CD14-positive monocyte (primary cell): Measurements from ENCODE around the gene GALNTL6. TPM values are rescaled to one million over a fixed set of nuclear protein-coding genes. Genes with fewer than 3 reads are reported as not detected.

ENCODE experiments used
- DNase-seq, 3 donors: peaks; one replicate each; pipeline ENCODE4 v3.0.0-alpha.2; 2011 to 2022
- H2AFZ ChIP-seq: 2 replicates; pipeline ENCODE4 v1.6.0; 2012; ENCODE audit warnings: mild to moderate bottlenecking, low read depth, low read length, inconsistent platforms; ENCODE audit not compliant: insufficient read depth, poor library complexity, severe bottlenecking
- H3K27ac ChIP-seq, 2 donors: 1 replicate in 1 of 2; 2 replicates in 1 of 2; pipeline ENCODE4 v1.5.1; 2012 to 2013; ENCODE audit warnings: low read length in 2 of 2, control low read depth in 1 of 2, inconsistent platforms in 1 of 2, low read depth in 1 of 2, mild to moderate bottlenecking in 1 of 2
- H3K27me3 ChIP-seq, 2 donors: one replicate each; pipeline versions ENCODE4 v1.6.0 to v1.6.1; 2011 to 2013; ENCODE audit warnings: low read length in 2 of 2; ENCODE audit not compliant: control insufficient read depth in 2 of 2, insufficient read depth in 2 of 2
- H3K36me3 ChIP-seq, 2 donors: replicated peaks in 1 of 2; 1 replicate in 1 of 2; 2 replicates in 1 of 2; pipeline versions ENCODE4 v1.5.1 to v1.6.1; 2012 to 2013; ENCODE audit warnings: low read length in 2 of 2, control low read depth in 1 of 2, inconsistent platforms in 1 of 2, mild to moderate bottlenecking in 1 of 2; ENCODE audit not compliant: insufficient read depth in 2 of 2, control insufficient read depth in 1 of 2
- H3K4me1 ChIP-seq, 2 donors: 1 replicate in 1 of 2; 2 replicates in 1 of 2; pipeline versions ENCODE4 v1.5.1 to v1.6.1; 2012 to 2013; ENCODE audit warnings: low read length in 2 of 2, control low read depth in 1 of 2, inconsistent platforms in 1 of 2, mild to moderate bottlenecking in 1 of 2, moderate library complexity in 1 of 2; ENCODE audit not compliant: insufficient read depth in 2 of 2, control insufficient read depth in 1 of 2
- H3K4me2 ChIP-seq: replicated peaks from 2 replicates; pipeline ENCODE3; 2012; ENCODE audit warnings: low read length, moderate library complexity, mild to moderate bottlenecking; ENCODE audit not compliant: poor library complexity, severe bottlenecking; ENCODE audit errors: extremely low read depth
- H3K4me3 ChIP-seq, 3 experiments: fragments of 200-600 bp in 1 of 3; sonication (generic) in 1 of 3; replicated peaks in 1 of 3; 1 replicate in 2 of 3; 2 replicates in 1 of 3; pipeline ENCODE4 v1.5.1; 2011 to 2013; ENCODE audit warnings: low read length in 3 of 3, mild to moderate bottlenecking in 3 of 3, control low read depth in 2 of 3, low read depth in 2 of 3, inconsistent platforms in 1 of 3, moderate library complexity in 1 of 3
- H3K79me2 ChIP-seq: 2 replicates; pipeline ENCODE4 v1.6.0; 2012; ENCODE audit warnings: mild to moderate bottlenecking, control low read depth, inconsistent platforms, low read length, moderate library complexity; ENCODE audit not compliant: insufficient read depth
- H3K9ac ChIP-seq: 2 replicates; pipeline ENCODE4 v1.6.0; 2017; ENCODE audit warnings: low read length, mild to moderate bottlenecking; ENCODE audit not compliant: insufficient read depth, poor library complexity, severe bottlenecking
- H3K9me3 ChIP-seq, 2 donors: replicated peaks in 1 of 2; 1 replicate in 1 of 2; 2 replicates in 1 of 2; pipeline versions ENCODE4 v1.5.1 to v1.6.1; 2012 to 2013; ENCODE audit warnings: low read length in 2 of 2, control low read depth in 1 of 2; ENCODE audit not compliant: control insufficient read depth in 1 of 2, insufficient read depth in 1 of 2
- H4K20me1 ChIP-seq: 2 replicates; pipeline ENCODE4 v1.6.0; 2012; ENCODE audit warnings: mild to moderate bottlenecking, low read length, control low read depth, moderate library complexity; ENCODE audit not compliant: insufficient read depth
- H3K27ac Mint-ChIP-seq, 7 donors: one replicate each; pipeline ENCODE4 v1.8.0; 2020; ENCODE audit warnings: mild to moderate bottlenecking in 7 of 7, mixed read lengths in 7 of 7, moderate library complexity in 6 of 7, inconsistent platforms in 2 of 7
- H3K27me3 Mint-ChIP-seq, 3 donors: one replicate each; pipeline ENCODE4 v1.8.0; 2021 to 2022; ENCODE audit warnings: low read depth in 3 of 3, mild to moderate bottlenecking in 3 of 3, mixed read lengths in 3 of 3, moderate library complexity in 3 of 3, inconsistent platforms in 1 of 3
- H3K36me3 Mint-ChIP-seq, 2 donors: one replicate each; pipeline ENCODE4 v1.8.0; 2020; ENCODE audit warnings: mixed read lengths in 2 of 2, inconsistent platforms in 1 of 2, mild to moderate bottlenecking in 1 of 2
- H3K4me1 Mint-ChIP-seq: one replicate; pipeline ENCODE4 v1.8.0; 2020; ENCODE audit warnings: mild to moderate bottlenecking, mixed read lengths
- H3K4me3 Mint-ChIP-seq, 2 donors: one replicate each; pipeline ENCODE4 v1.8.0; 2020; ENCODE audit warnings: mild to moderate bottlenecking in 2 of 2, mixed read lengths in 2 of 2, moderate library complexity in 1 of 2
- H3K9me3 Mint-ChIP-seq, 7 donors: one replicate each; pipeline ENCODE4 v1.8.0; 2020 to 2022; ENCODE audit warnings: mixed read lengths in 7 of 7, mild to moderate bottlenecking in 6 of 7, moderate library complexity in 6 of 7, inconsistent platforms in 2 of 7
- CTCF ChIP-seq: fragments of 200-600 bp; IDR thresholded peaks from one replicate; pipeline ENCODE4 v1.8.0; 2022; ENCODE audit warnings: antibody characterized with exemption, mild to moderate bottlenecking
- WGBS: methylation state at CpG from one replicate; pipeline ENCODE4 v1.1.5; 2013; ENCODE audit warnings: missing lambda C conversion rate; ENCODE audit not compliant: insufficient coverage; 5-methylcytosine and 5-hydroxymethylcytosine counted together
- intact Hi-C, 2 donors: fragments of 100-400 bp; cut with micrococcal nuclease; formaldehyde crosslinking; loops; one replicate each; pipeline versions ENCODE4 v1.15.0 to v1.15.1; 2023
- polyA plus RNA-seq, 3 donors: library from polyadenylated mRNA; depleted of rRNA in 1 of 3; unstranded in 2 of 3; stranded (reverse) in 1 of 3; fragments of 300-500 nt in 2 of 3; fragments of >200 nt in 1 of 3; fragmentation: Illumina TruSeq in 2 of 3; gene quantifications; 1 replicate in 2 of 3; 2 replicates in 1 of 3; pipeline ENCODE4 v1.2.3, GENCODE V29; 2012 to 2021

The GALNTL6 gene
- polyA plus RNA-seq, 3 donors = 0.05 TPM; not detected in 2

DNA sequence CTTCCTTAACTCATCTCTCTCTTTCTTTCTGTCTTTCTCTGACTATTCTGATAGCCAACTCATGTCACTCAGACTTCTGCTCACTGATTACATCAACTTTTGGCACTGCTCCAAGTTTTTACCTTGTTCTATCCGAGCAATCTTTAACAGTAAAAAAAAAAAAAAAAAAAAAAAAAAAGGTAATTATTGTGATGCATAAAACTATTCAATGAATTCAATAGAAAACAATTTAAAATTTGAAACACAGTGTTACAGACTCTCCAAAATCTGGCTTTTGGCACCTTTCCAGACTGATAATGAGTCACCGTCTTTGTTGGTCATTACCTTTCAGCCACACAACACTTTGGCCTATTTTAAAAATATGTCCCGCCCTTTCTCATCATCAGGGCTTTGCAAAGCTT is 229.5 kb downstream of the GALNTL6 start:
- no peak for TF ChIP-seq CTCF
- Histone ChIP-seq H3K4me2 (no peak overlapping the region), H3K9ac (no peak overlapping the region), H4K20me1 (no peaks in the 10 kb centered on the region), H3K9me3 (no peaks in the 10 kb centered on the region), H3K27ac (no peak overlapping the region), H2AFZ (no peak overlapping the region), H3K79me2 (no peaks in the 10 kb centered on the region), H3K4me1 (no peaks in the 10 kb centered on the region), H3K4me3 (no peak overlapping the region), H3K27me3 (no peaks in the 10 kb centered on the region), H3K36me3 (no peaks in the 10 kb centered on the region)
- H3K36me3 Mint-ChIP-seq = no peaks in the 10 kb centered on the region
- intact Hi-C loops = no loop called here
- H3K4me3 Mint-ChIP-seq = no peak overlapping the region
- 89% methylated on average over 1 of the region's 3 CpGs for WGBS
- DNase-seq = no peak
- H3K27me3 Mint-ChIP-seq = no peaks in the 10 kb centered on the region
- H3K4me1 Mint-ChIP-seq = no peaks in the 10 kb centered on the region
- H3K27ac Mint-ChIP-seq = no peak overlapping the region
- H3K9me3 Mint-ChIP-seq = no peaks in the 10 kb centered on the region

GRCh38 chr4:172045981-172046380 is 232.8 kb downstream of the GALNTL6 start:
- TF ChIP-seq CTCF = no peak
- H3K36me3 Mint-ChIP-seq = no peaks in the 10 kb centered on the region

More at GRCh38 chr4:172045981-172046380, 232.8 kb downstream of the GALNTL6 start:
- Mint-ChIP-seq H3K27me3 (no peaks in the 10 kb centered on the region), H3K4me3 (no peak overlapping the region), H3K4me1 (no peaks in the 10 kb centered on the region), H3K9me3 (peaks cover 0 to 1% (median 0%) of the 10 kb centered on the region in 7 donors), H3K27ac (no peak overlapping the region)
- Histone ChIP-seq H3K4me2 (no peak overlapping the region), H2AFZ (no peak overlapping the region), H4K20me1 (no peaks in the 10 kb centered on the region), H3K4me1 (no peaks in the 10 kb centered on the region), H3K4me3 (no peak overlapping the region), H3K79me2 (no peaks in the 10 kb centered on the region), H3K9ac (no peak overlapping the region), H3K36me3 (no peaks in the 10 kb centered on the region), H3K27ac (no peak overlapping the region), H3K9me3 (no peaks in the 10 kb centered on the region), H3K27me3 (no peaks in the 10 kb centered on the region)
- DNase-seq = no peak
- WGBS = no CpG with 5 or more reads among the region's 2 CpGs
- intact Hi-C loops = no loop called here
